Measurements from ENCODE around the gene RPUSD2. TPM values are rescaled to one million over a fixed set of nuclear protein-coding genes. Genes with fewer than 3 reads are reported as not detected.

RPUSD2 gene
- total and polyA plus RNA-seq, 2 experiments from 2014 or later: 22.0 to 25.5 TPM

- H3K27me3 ChIP-seq (ENCODE audit: insufficient read depth): no peaks in the 10 kb centered on the region
- H3F3A ChIP-seq (replicated peaks; ENCODE audit: low read depth): peaks cover 4% of the 10 kb centered on the region; the same call in 1 of the 2 replicates
- H2AFZ ChIP-seq: no peak overlapping the region
- no peaks in the 10 kb centered on the region for H3K9me2 ChIP-seq (ENCODE audit: insufficient read depth)
- Mint-ChIP-seq H3K9me3 (peaks cover 6% of the 10 kb centered on the region), H3K27ac (no peak overlapping the region), H3K4me3 (no peak overlapping the region), H3K36me3 (ENCODE audit: low read depth) (peaks cover 5% of the 10 kb centered on the region; the same call in 1 of the 3 replicates), H3K27me3 (ENCODE audit: insufficient read depth, low read depth, poor library complexity) (peaks cover 5% of the 10 kb centered on the region), H3K4me1 (peaks cover 6% of the 10 kb centered on the region)
- H3K79me2 ChIP-seq (replicated peaks; ENCODE audit: insufficient read depth): peaks cover 65% of the 10 kb centered on the region
- ATAC-seq: no peak
- TF ChIP-seq REST (IDR thresholded peaks at IDR 0.05; ENCODE audit: unreplicated experiment) (no peak), ZNF462 (CRISPR knock-in tag; IDR thresholded peaks at IDR 0.05) (no peak), NANOG (IDR thresholded peaks at IDR 0.05; ENCODE audit: borderline replicate concordance) (no peak), EZH2 (IDR thresholded peaks at IDR 0.05; ENCODE audit: low read depth, unreplicated experiment) (no peak), JUNB (IDR thresholded peaks at IDR 0.05; ENCODE audit: unreplicated experiment) (no peak), ETS1 (IDR thresholded peaks at IDR 0.05) (no peak)
- DNase-seq (ENCODE audit: low spot score): no peak
- no peak overlapping the region for H3K27ac ChIP-seq (ENCODE audit: low read depth)
- H4K20me1 ChIP-seq (replicated peaks; ENCODE audit: insufficient read depth): no peaks in the 10 kb centered on the region; the same call in 1 of the 2 replicates
- H3K36me3 ChIP-seq (ENCODE audit: insufficient read depth): no peaks in the 10 kb centered on the region
- no peak overlapping the region for H3K4me2 ChIP-seq
- no peak overlapping the region for H3K4me3 ChIP-seq
- peaks cover 6% of the 10 kb centered on the region; the same call in 1 of the 2 replicates for H3K4me1 ChIP-seq (ENCODE audit: insufficient read depth)
Observed at GRCh38 chr15:40598672-40599071, 29.6 kb downstream of the RPUSD2 start.
